ENCODE data around the gene CH25H.

Gene CH25H

GRCh38 chr10:89165923-89166322, 41.2 kb downstream of the CH25H start:
- Histone ChIP-seq H3K4me3 (ENCODE audit: low read length) (no peak overlapping the region), H3K9ac (ENCODE audit: low read depth, low read length) (no peak overlapping the region), H3K27ac (ENCODE audit: low read depth, low read length) (no peak overlapping the region), H3K9me3 (ENCODE audit: insufficient read depth, low read depth, low read length) (no peaks in the 10 kb centered on the region), H3K36me3 (ENCODE audit: insufficient read depth, low read length) (no peaks in the 10 kb centered on the region), H3K4me1 (ENCODE audit: insufficient read depth, low read length) (no peaks in the 10 kb centered on the region), H3K27me3 (ENCODE audit: insufficient read depth, low read length) (no peaks in the 10 kb centered on the region)
- 87% methylated on average over 4 of the region's 4 CpGs for WGBS

- Histone ChIP-seq H3K36me3 (ENCODE audit: insufficient read depth, low read length) (no peaks in the 10 kb centered on the region), H3K4me3 (ENCODE audit: low read length) (no peak overlapping the region), H3K9me3 (ENCODE audit: insufficient read depth, low read depth, low read length) (no peaks in the 10 kb centered on the region), H3K9ac (ENCODE audit: low read depth, low read length) (no peak overlapping the region), H3K27me3 (ENCODE audit: insufficient read depth, low read length) (no peaks in the 10 kb centered on the region), H3K27ac (ENCODE audit: low read depth, low read length) (no peak overlapping the region), H3K4me1 (ENCODE audit: insufficient read depth, low read length) (no peaks in the 10 kb centered on the region)
- 94% methylated on average over 4 of the region's 4 CpGs for WGBS
These were observed 42.2 kb downstream of the CH25H start for GRCh38 chr10:89164920-89165319.

- H3K4me3 ChIP-seq (ENCODE audit: low read length), result no peak overlapping the region
These were observed 43.0 kb downstream of the CH25H start for GRCh38 chr10:89164080-89164479.

DNA sequence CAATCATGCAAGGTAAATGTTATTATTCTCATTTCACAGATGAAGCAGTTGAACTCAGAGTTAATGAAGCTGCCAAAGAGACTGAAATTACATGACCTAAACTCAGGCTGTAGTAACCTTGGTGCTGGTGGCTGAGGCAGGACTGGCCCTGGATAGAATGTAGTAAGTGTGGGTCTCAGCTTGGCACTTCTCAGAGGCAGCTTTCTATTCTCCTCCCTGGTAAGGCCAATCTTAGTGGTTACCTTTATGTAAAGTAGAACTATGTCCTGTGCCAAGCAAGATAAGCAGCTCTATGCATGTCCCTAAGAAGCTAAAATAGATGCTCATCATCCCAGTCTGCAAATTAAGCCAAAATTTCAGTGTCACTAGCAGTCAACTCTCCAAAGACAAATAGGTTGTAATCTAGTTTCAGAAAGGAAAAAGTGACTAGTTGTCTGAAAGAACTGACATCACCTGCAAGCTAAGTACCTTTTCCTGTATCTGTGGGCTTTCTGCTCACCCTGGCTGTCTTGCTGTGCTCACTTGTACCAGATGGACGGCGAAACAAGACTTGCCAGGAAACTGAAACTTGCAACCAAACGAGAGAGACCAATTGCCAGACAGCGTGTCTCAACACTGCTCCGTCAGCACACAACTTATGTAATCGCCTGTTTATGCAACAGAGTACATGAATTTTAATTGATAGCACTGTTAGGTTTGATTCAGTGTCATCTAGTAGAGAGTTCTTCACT, 43.7 kb downstream of the CH25H start:
- no peaks in the 10 kb centered on the region for H3K4me1 ChIP-seq (ENCODE audit: insufficient read depth, low read length)
- no peak overlapping the region for H3K27ac ChIP-seq (ENCODE audit: low read depth, low read length)
- 95% methylated on average over 6 of the region's 6 CpGs for WGBS
- H3K4me3 ChIP-seq (ENCODE audit: low read length), result no peak overlapping the region
- no peak overlapping the region for H3K9ac ChIP-seq (ENCODE audit: low read depth, low read length)
- H3K9me3 ChIP-seq (ENCODE audit: insufficient read depth, low read depth, low read length), result no peaks in the 10 kb centered on the region
- H3K27me3 ChIP-seq (ENCODE audit: insufficient read depth, low read length), result no peaks in the 10 kb centered on the region
- no peaks in the 10 kb centered on the region for H3K36me3 ChIP-seq (ENCODE audit: insufficient read depth, low read length)

More at GRCh38 chr10:89164080-89164479, 43.0 kb downstream of the CH25H start:
- 95% methylated on average over 3 of the region's 3 CpGs for WGBS
- Histone ChIP-seq H3K27ac (ENCODE audit: low read depth, low read length) (no peak overlapping the region), H3K4me1 (ENCODE audit: insufficient read depth, low read length) (no peaks in the 10 kb centered on the region), H3K9me3 (ENCODE audit: insufficient read depth, low read depth, low read length) (no peaks in the 10 kb centered on the region), H3K27me3 (ENCODE audit: insufficient read depth, low read length) (no peaks in the 10 kb centered on the region), H3K9ac (ENCODE audit: low read depth, low read length) (no peak overlapping the region), H3K36me3 (ENCODE audit: insufficient read depth, low read length) (no peaks in the 10 kb centered on the region)

- Histone ChIP-seq H3K27ac (ENCODE audit: low read depth, low read length) (no peak overlapping the region), H3K4me1 (ENCODE audit: insufficient read depth, low read length) (no peaks in the 10 kb centered on the region), H3K4me3 (ENCODE audit: low read length) (no peak overlapping the region), H3K27me3 (ENCODE audit: insufficient read depth, low read length) (no peaks in the 10 kb centered on the region), H3K9me3 (ENCODE audit: insufficient read depth, low read depth, low read length) (no peaks in the 10 kb centered on the region), H3K36me3 (ENCODE audit: insufficient read depth, low read length) (no peaks in the 10 kb centered on the region), H3K9ac (ENCODE audit: low read depth, low read length) (no peak overlapping the region)
These were observed 44.5 kb downstream of the CH25H start for GRCh38 chr10:89162596-89162995.

- Histone ChIP-seq H3K36me3 (ENCODE audit: insufficient read depth, low read length) (no peaks in the 10 kb centered on the region), H3K4me3 (ENCODE audit: low read length) (no peak overlapping the region), H3K27me3 (ENCODE audit: insufficient read depth, low read length) (no peaks in the 10 kb centered on the region), H3K27ac (ENCODE audit: low read depth, low read length) (no peak overlapping the region), H3K4me1 (ENCODE audit: insufficient read depth, low read length) (no peaks in the 10 kb centered on the region), H3K9ac (ENCODE audit: low read depth, low read length) (no peak overlapping the region), H3K9me3 (ENCODE audit: insufficient read depth, low read depth, low read length) (no peaks in the 10 kb centered on the region)
- WGBS, result 93% methylated on average over 1 of the region's 1 CpG
These were observed 46.8 kb downstream of the CH25H start for GRCh38 chr10:89160339-89160738.

GRCh38 chr10:89159761-89160160, 47.4 kb downstream of the CH25H start:
- no peak overlapping the region for H3K27ac ChIP-seq (ENCODE audit: low read depth, low read length)
- no peaks in the 10 kb centered on the region for H3K4me1 ChIP-seq (ENCODE audit: insufficient read depth, low read length)
- H3K9me3 ChIP-seq (ENCODE audit: insufficient read depth, low read depth, low read length), result no peaks in the 10 kb centered on the region
- no peak overlapping the region for H3K9ac ChIP-seq (ENCODE audit: low read depth, low read length)
- no peaks in the 10 kb centered on the region for H3K36me3 ChIP-seq (ENCODE audit: insufficient read depth, low read length)
- no peaks in the 10 kb centered on the region for H3K27me3 ChIP-seq (ENCODE audit: insufficient read depth, low read length)
- 94% methylated on average over 1 of the region's 1 CpG for WGBS
- H3K4me3 ChIP-seq (ENCODE audit: low read length), result no peak overlapping the region

DNA sequence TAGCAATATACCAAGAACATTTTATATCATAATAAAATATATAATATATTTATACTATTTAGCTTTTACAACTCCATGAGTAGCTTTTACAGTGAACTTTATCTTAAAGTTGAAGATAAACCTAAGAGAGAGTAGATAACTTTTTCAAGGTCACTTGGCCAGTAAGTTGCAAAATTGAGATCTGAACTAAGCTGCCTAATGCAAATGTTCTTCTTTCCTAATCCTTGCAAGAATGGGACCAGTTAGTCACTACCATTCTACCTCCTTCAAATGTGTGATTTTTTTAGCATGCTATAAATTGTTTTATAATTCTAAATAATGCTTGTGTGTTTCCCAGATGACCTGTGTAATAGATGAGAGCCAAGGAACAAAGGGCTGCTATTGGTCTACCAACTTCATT, 47.8 kb downstream of the CH25H start:
- H3K36me3 ChIP-seq (ENCODE audit: insufficient read depth, low read length), result no peaks in the 10 kb centered on the region
- H3K9me3 ChIP-seq (ENCODE audit: insufficient read depth, low read depth, low read length), result no peaks in the 10 kb centered on the region
- H3K4me3 ChIP-seq (ENCODE audit: low read length), result no peak overlapping the region
- no peak overlapping the region for H3K27ac ChIP-seq (ENCODE audit: low read depth, low read length)
- no peaks in the 10 kb centered on the region for H3K27me3 ChIP-seq (ENCODE audit: insufficient read depth, low read length)
- H3K4me1 ChIP-seq (ENCODE audit: insufficient read depth, low read length), result no peaks in the 10 kb centered on the region
- no peak overlapping the region for H3K9ac ChIP-seq (ENCODE audit: low read depth, low read length)

- Histone ChIP-seq H3K4me3 (ENCODE audit: low read length) (no peak overlapping the region), H3K4me1 (ENCODE audit: insufficient read depth, low read length) (no peaks in the 10 kb centered on the region), H3K27ac (ENCODE audit: low read depth, low read length) (no peak overlapping the region), H3K36me3 (ENCODE audit: insufficient read depth, low read length) (no peaks in the 10 kb centered on the region), H3K9me3 (ENCODE audit: insufficient read depth, low read depth, low read length) (no peaks in the 10 kb centered on the region), H3K9ac (ENCODE audit: low read depth, low read length) (no peak overlapping the region), H3K27me3 (ENCODE audit: insufficient read depth, low read length) (no peaks in the 10 kb centered on the region)
These were observed 48.7 kb downstream of the CH25H start for GRCh38 chr10:89158446-89158845.

DNA sequence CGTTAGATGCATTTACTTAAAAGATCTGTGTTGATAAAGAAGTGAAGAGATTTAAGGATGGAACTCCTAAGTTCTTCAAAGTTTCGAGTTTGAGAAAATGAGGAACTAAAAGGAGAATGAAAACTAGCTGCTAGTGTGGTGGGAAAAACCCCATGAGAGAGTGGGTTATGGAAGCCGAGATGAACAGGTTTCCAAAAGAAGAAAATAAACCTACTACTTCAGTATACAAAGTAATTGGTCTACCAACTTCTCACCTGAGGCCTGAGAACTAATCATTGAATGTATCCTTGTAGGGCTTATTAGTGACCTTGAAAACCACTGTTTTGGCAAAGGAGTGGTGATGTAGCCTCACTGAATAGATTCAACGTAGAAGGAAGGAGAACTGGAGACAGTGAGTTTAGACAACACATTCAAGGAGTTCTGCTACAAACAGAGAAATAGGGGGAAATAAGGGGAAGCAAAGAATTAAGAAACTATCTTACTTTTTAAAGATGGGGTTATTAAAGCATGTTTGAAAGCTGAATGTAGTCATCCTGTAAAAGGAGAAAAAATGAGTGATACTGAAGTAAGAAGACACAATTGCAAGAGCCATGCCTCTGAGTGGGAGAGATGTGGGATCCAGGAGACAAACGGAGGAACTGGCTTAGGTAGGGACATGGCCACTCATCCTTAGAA, 50.8 kb downstream of the CH25H start:
- Histone ChIP-seq H3K27ac (ENCODE audit: low read depth, low read length) (no peak overlapping the region), H3K9me3 (ENCODE audit: insufficient read depth, low read depth, low read length) (no peaks in the 10 kb centered on the region), H3K27me3 (ENCODE audit: insufficient read depth, low read length) (no peaks in the 10 kb centered on the region), H3K9ac (ENCODE audit: low read depth, low read length) (no peak overlapping the region), H3K4me3 (ENCODE audit: low read length) (no peak overlapping the region), H3K4me1 (ENCODE audit: insufficient read depth, low read length) (no peaks in the 10 kb centered on the region), H3K36me3 (ENCODE audit: insufficient read depth, low read length) (no peaks in the 10 kb centered on the region)
- WGBS, result 91% methylated on average over 5 of the region's 5 CpGs

Data from HUES64 (cell line).